GM12878 (cell line): Measurements from ENCODE around the gene TRIM54. TPM values are rescaled to one million over a fixed set of nuclear protein-coding genes. Genes with fewer than 3 reads are reported as not detected.

ENCODE experiments used
- ATAC-seq: fragments of 200-7000 bp; cut with Tn5 transposase; 3 replicates; pipeline ENCODE4 v1.9.1; 2020; ENCODE audit warnings: mild to moderate bottlenecking, moderate library complexity
- BruUV-seq: library from RNA; stranded (reverse); fragments of 400-500 nt; replicated peaks from 2 replicates; lab custom pipeline; 2021; lab: Mats Ljungman, UMichigan
- CTCF ChIA-PET: fragments of 300-600 bp; sonication (Branson Sonifier 250); formaldehyde crosslinking; extraction: SDS; loops from one replicate; lab custom pipeline; 2021; ENCODE audit warnings: inconsistent platforms; lab: Yijun Ruan, JAX
- POLR2A ChIA-PET: fragments of 350-600 bp; formaldehyde crosslinking; extraction: SDS; loops from one replicate; lab custom pipeline; 2021; ENCODE audit warnings: inconsistent platforms; lab: Charles Lee
- RAD21 ChIA-PET: fragments of 300-600 bp; sonication (Branson Sonifier 250); formaldehyde crosslinking; loops from one replicate; lab custom pipeline; 2023; ENCODE audit warnings: antibody characterized with exemption; ENCODE audit not compliant: unreplicated experiment; lab: Charles Lee
- SMC1A ChIA-PET: fragments of 300-600 bp; sonication (Branson Sonifier 250); formaldehyde crosslinking; loops from one replicate; lab custom pipeline; 2023; ENCODE audit not compliant: unreplicated experiment, uncharacterized antibody; lab: Charles Lee
- DNase-seq: peaks from one replicate; pipeline ENCODE4 v3.0.0-alpha.2; 2011; ENCODE audit warnings: low read depth, low spot score
- FAIRE-seq: peaks from 3 replicates; lab custom pipeline; 2011; peaks lifted over from hg19 to GRCh38; lab: Jason Lieb, UNC
- H2AFZ ChIP-seq: 2 replicates; pipeline ENCODE4 v1.6.0; 2011; ENCODE audit warnings: low read depth, low read length, control low read depth; ENCODE audit not compliant: control insufficient read depth
- H3K27ac ChIP-seq: 2 replicates; pipeline ENCODE4 v1.5.1; 2011; ENCODE audit warnings: control low read depth; ENCODE audit not compliant: control insufficient read depth, insufficient read depth
- H3K27me3 ChIP-seq, 2 experiments: replicated peaks in 1 of 2; 2 replicates each; pipeline versions ENCODE4 v1.6.0 to v1.6.1; 2011; ENCODE audit warnings: low read length in 1 of 2; ENCODE audit not compliant: control insufficient read depth in 2 of 2, insufficient read depth in 2 of 2
- H3K36me3 ChIP-seq, 2 experiments: 2 replicates each; pipeline ENCODE4 v1.5.1; 2011; ENCODE audit warnings: low read length in 1 of 2; ENCODE audit not compliant: control insufficient read depth in 2 of 2, insufficient read depth in 2 of 2
- H3K4me1 ChIP-seq: 2 replicates; pipeline ENCODE4 v1.6.1; 2011; ENCODE audit warnings: mild to moderate bottlenecking, low read length, moderate library complexity, mixed read lengths; ENCODE audit not compliant: control insufficient read depth, insufficient read depth
- H3K4me2 ChIP-seq: 2 replicates; pipeline ENCODE4 v1.6.0; 2011; ENCODE audit warnings: control low read depth; ENCODE audit not compliant: control insufficient read depth, insufficient read depth
- H3K4me3 ChIP-seq: fragments of 200-600 bp; sonication (generic); 2 replicates; pipeline ENCODE4 v1.5.1; 2016
- H3K79me2 ChIP-seq: 2 replicates; pipeline ENCODE4 v1.6.0; 2011; ENCODE audit warnings: low read length; ENCODE audit not compliant: control insufficient read depth, insufficient read depth
- H3K9ac ChIP-seq: 2 replicates; pipeline ENCODE4 v1.8.0; 2011; ENCODE audit warnings: low read length, control low read depth, mixed read lengths; ENCODE audit not compliant: control insufficient read depth, insufficient read depth
- H3K9me3 ChIP-seq: replicated peaks from 3 replicates; pipeline ENCODE4 v1.5.1; 2011; ENCODE audit warnings: mild to moderate bottlenecking, low read length; ENCODE audit not compliant: control insufficient read depth, insufficient read depth
- H4K20me1 ChIP-seq: 2 replicates; pipeline ENCODE4 v1.6.0; 2011; ENCODE audit not compliant: control insufficient read depth, insufficient read depth
- BCL3 ChIP-seq: IDR thresholded peaks from 2 replicates; pipeline ENCODE4 v1.6.1; 2011; ENCODE audit warnings: borderline replicate concordance, low read depth, mild to moderate bottlenecking, moderate library complexity, low read length; ENCODE audit not compliant: insufficient read depth, poor library complexity, severe bottlenecking
- MEF2A ChIP-seq: IDR thresholded peaks from 2 replicates; pipeline ENCODE4 v1.6.1; 2011; ENCODE audit warnings: low read depth, mild to moderate bottlenecking, low read length, moderate library complexity; ENCODE audit not compliant: insufficient read depth
- NBN ChIP-seq: fragments of 450-650 bp; IDR thresholded peaks from 2 replicates; pipeline ENCODE4 v1.6.1; 2016
- NFYB ChIP-seq: IDR thresholded peaks from 2 replicates; pipeline ENCODE4 v1.6.1; 2011; ENCODE audit warnings: low read depth, mild to moderate bottlenecking, low read length, improper control_type of control experiment, moderate library complexity; ENCODE audit not compliant: insufficient read depth
- POLR2AphosphoS2 ChIP-seq: IDR thresholded peaks from 2 replicates; pipeline ENCODE4 v1.6.1; 2011; ENCODE audit warnings: low read depth, mild to moderate bottlenecking, low read length, improper control_type of control experiment, moderate library complexity
- SPI1 ChIP-seq: IDR thresholded peaks from 2 replicates; pipeline ENCODE4 v1.6.1; 2011; ENCODE audit warnings: low read depth, mild to moderate bottlenecking, low read length, moderate library complexity, borderline replicate concordance; ENCODE audit not compliant: insufficient read depth
- SREBF1 ChIP-seq: IDR thresholded peaks from 2 replicates; pipeline ENCODE4 v1.6.1; 2012; ENCODE audit warnings: mild to moderate bottlenecking, low read length
- WGBS: methylation state at CpG from one replicate; pipeline ENCODE4 v1.1.6; 2016; ENCODE audit warnings: low lambda C conversion rate; ENCODE audit not compliant: insufficient replicate concordance, insufficient coverage; ENCODE audit errors: missing lambda C conversion rate; 5-methylcytosine and 5-hydroxymethylcytosine counted together
- in situ Hi-C: fragments of 300-500 bp; cut with MboI; formaldehyde crosslinking; loops from 9 replicates; pipeline ENCODE4 v1.14.3; 2018; ENCODE audit warnings: mixed read lengths
- intact Hi-C: fragments of 100-400 bp; cut with micrococcal nuclease; formaldehyde crosslinking; loops from one replicate; pipeline ENCODE4 v1.14.2; 2022; ENCODE audit not compliant: unreplicated experiment
- polyA plus RNA-seq, 11 experiments: library from polyadenylated mRNA; depleted of rRNA in 4 of 11; unstranded in 6 of 11; stranded (reverse) in 5 of 11; fragments of >200 nt; fragmentation: Nextera tagmentation in 4 of 11; fragmentation: Illumina TruSeq in 1 of 11; extraction: Ambion mirVana in 4 of 11; extraction: Trizol in 1 of 11; gene quantifications; 1 replicate in 1 of 11; 2 replicates in 10 of 11; pipeline versions ENCODE4 v1.2.1 to v1.2.3, GENCODE V29; 2011 to 2016; ENCODE audit warnings: inconsistent platforms in 2 of 11, missing spikeins in 2 of 11, low read depth in 1 of 11
- total RNA-seq, 4 experiments: library from RNA; depleted of rRNA in 3 of 4; stranded (reverse); fragments of >200 nt in 3 of 4; fragmentation: Illumina TruSeq in 1 of 4; extraction: Trizol in 1 of 4; gene quantifications; 2 replicates each; pipeline versions ENCODE4 v1.2.1 to v1.2.3, GENCODE V29; 2013 to 2021
- TF ChIP-seq, protein P1 (sequence below): fragments of 450-650 bp; IDR thresholded peaks from 2 replicates; pipeline ENCODE4 v1.6.1; 2014; ENCODE audit warnings: mild to moderate bottlenecking

The TRIM54 gene
- total and polyA plus RNA-seq, 10 of the 15 experiments (the other 5 are each of a cell fraction or from before 2014, with no cell fraction given) = 0.03 to 0.08 TPM; not detected in 8

GRCh38 chr2:27278010-27278409, 4.2 kb upstream of the TRIM54 start (continued):
- TF ChIP-seq MEF2A = no peak
- no peak for TF ChIP-seq NBN
- TF ChIP-seq SPI1 = no peak
- no peak for TF ChIP-seq SREBF1
- TF ChIP-seq POLR2AphosphoS2 = no peak

DNA sequence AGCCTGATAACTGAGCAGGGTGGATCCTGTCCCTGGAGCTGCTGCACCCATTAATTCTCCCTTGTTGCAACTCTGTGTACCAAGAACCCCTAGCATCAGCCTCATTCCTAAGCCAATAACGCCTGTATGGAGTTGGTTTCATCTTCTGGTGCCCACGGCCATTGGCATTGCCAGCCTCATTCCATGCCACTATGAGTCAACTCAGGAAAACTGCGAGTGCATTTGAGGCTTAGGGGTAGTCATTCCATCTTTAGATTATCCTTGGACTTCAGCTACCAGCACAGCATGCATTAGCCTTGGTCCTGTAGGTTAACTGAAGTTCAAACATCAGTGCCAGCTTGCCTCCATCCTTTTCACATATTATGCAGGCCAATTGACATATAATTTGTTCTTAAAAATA, 1.4 kb upstream of the TRIM54 start:
- no peaks in the 10 kb centered on the region for H3K36me3 ChIP-seq
- in situ Hi-C loops (loop anchor here (5.0 kb wide), 2 partner anchors 184 to 319 kb away; no protein-coding TSS in a partner anchor), intact Hi-C loops (loop anchor here (1.0 to 10.0 kb wide), 3 partner anchors 106 to 320 kb away; no protein-coding TSS in a partner anchor)
- no peak for ATAC-seq
- no peak overlapping the region for H2AFZ ChIP-seq
- no peak overlapping the region for H3K4me2 ChIP-seq
- no peak overlapping the region for H3K27ac ChIP-seq
- no peaks in the 10 kb centered on the region for H3K79me2 ChIP-seq
- FAIRE-seq = no peak
- TF ChIP-seq, protein P1, sequence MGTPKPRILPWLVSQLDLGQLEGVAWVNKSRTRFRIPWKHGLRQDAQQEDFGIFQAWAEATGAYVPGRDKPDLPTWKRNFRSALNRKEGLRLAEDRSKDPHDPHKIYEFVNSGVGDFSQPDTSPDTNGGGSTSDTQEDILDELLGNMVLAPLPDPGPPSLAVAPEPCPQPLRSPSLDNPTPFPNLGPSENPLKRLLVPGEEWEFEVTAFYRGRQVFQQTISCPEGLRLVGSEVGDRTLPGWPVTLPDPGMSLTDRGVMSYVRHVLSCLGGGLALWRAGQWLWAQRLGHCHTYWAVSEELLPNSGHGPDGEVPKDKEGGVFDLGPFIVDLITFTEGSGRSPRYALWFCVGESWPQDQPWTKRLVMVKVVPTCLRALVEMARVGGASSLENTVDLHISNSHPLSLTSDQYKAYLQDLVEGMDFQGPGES = no peak
- TF ChIP-seq NFYB (no peak), BCL3 (no peak)
- 4% methylated on average over 3 of the region's 3 CpGs for WGBS
- CTCF ChIA-PET = interaction anchor here (0.7 to 9.6 kb wide), 19 partner anchors 8 to 321 kb away, joined by 3 to 132 read pairs (median 7); partner anchors contain the start of genes ATRAID, KHK and SLC5A6
- RAD21 ChIA-PET = interaction anchor here (1.0 to 4.1 kb wide), 7 partner anchors 10 to 435 kb away, joined by 3 to 39 read pairs (median 16); no protein-coding TSS in a partner anchor
- no peak overlapping the region for H3K4me3 ChIP-seq
- SMC1A ChIA-PET = interaction anchor here (1.3 to 3.9 kb wide), 6 partner anchors 22 to 324 kb away, joined by 4 to 21 read pairs (median 14); no protein-coding TSS in a partner anchor
- H3K9ac ChIP-seq = no peak overlapping the region
- BruUV-seq = no TSS peak
- no peaks in the 10 kb centered on the region for H4K20me1 ChIP-seq
- POLR2A ChIA-PET = no interaction called here
- no peaks in the 10 kb centered on the region for H3K9me3 ChIP-seq
- H3K4me1 ChIP-seq = no peaks in the 10 kb centered on the region
- peaks cover 0 to 6% of the 10 kb centered on the region in 2 experiments; a peak in 2 of 4 replicates for H3K27me3 ChIP-seq
- DNase-seq = no peak
